MM.1S (cell line): ENCODE measurements around the gene FUCA1.
A peak's percentile ranks its signal among the peaks of the same experiment; 100 is the strongest.

Source experiments
- DNase-seq: peaks from one replicate; pipeline ENCODE4 v3.0.0-alpha.2; 2015
- H2AFZ ChIP-seq: fragments of 300-600 bp; sonication (generic); 2 replicates; pipeline ENCODE4 v1.6.0; 2016; ENCODE audit warnings: antibody characterized with exemption, low read length
- H3F3A ChIP-seq: fragments of 300-600 bp; sonication (generic); 2 replicates; pipeline ENCODE4 v1.6.1; 2016; ENCODE audit warnings: mild to moderate bottlenecking, antibody characterized with exemption, low read length, moderate library complexity, mixed read lengths; ENCODE audit not compliant: insufficient read depth
- H3K27ac ChIP-seq: fragments of 300-600 bp; sonication (generic); 2 replicates; pipeline ENCODE4 v1.5.1; 2016; ENCODE audit warnings: mild to moderate bottlenecking, low read length
- H3K27me3 ChIP-seq: fragments of 300-600 bp; sonication (generic); replicated peaks from 2 replicates; pipeline ENCODE4 v1.6.0; 2016; ENCODE audit warnings: low read length; ENCODE audit not compliant: insufficient read depth
- H3K36me3 ChIP-seq: fragments of 300-600 bp; sonication (generic); replicated peaks from 2 replicates; pipeline ENCODE4 v1.6.1; 2016; ENCODE audit warnings: mild to moderate bottlenecking, low read length, mixed read lengths; ENCODE audit not compliant: insufficient read depth
- H3K4me1 ChIP-seq: fragments of 300-600 bp; sonication (generic); 2 replicates; pipeline ENCODE4 v1.6.1; 2016; ENCODE audit warnings: low read length, mixed read lengths
- H3K4me2 ChIP-seq: fragments of 300-600 bp; sonication (generic); 2 replicates; pipeline ENCODE4 v1.6.0; 2016; ENCODE audit warnings: low read depth, low read length
- H3K4me3 ChIP-seq: fragments of 300-600 bp; sonication (generic); 2 replicates; pipeline ENCODE4 v1.5.1; 2016; ENCODE audit warnings: low read length, mixed read lengths
- H3K79me2 ChIP-seq: fragments of 300-600 bp; sonication (generic); 2 replicates; pipeline ENCODE4 v1.6.1; 2016; ENCODE audit warnings: mixed run types, low read length, mixed read lengths
- H3K9ac ChIP-seq: fragments of 300-600 bp; sonication (generic); 2 replicates; pipeline ENCODE4 v1.6.1; 2016; ENCODE audit warnings: low read length, mixed read lengths
- H3K9me2 ChIP-seq: fragments of 300-600 bp; sonication (generic); replicated peaks from 2 replicates; pipeline ENCODE4 v1.6.1; 2016; ENCODE audit warnings: mild to moderate bottlenecking, low read length, mixed read lengths; ENCODE audit not compliant: insufficient read depth
- H3K9me3 ChIP-seq: fragments of 300-600 bp; sonication (generic); replicated peaks from 2 replicates; pipeline ENCODE4 v1.6.1; 2016; ENCODE audit warnings: mild to moderate bottlenecking, low read length, mixed read lengths; ENCODE audit not compliant: insufficient read depth
- H4K20me1 ChIP-seq: fragments of 300-600 bp; sonication (generic); 2 replicates; pipeline ENCODE4 v1.6.1; 2016; ENCODE audit warnings: mild to moderate bottlenecking, low read length, moderate library complexity, mixed read lengths; ENCODE audit not compliant: insufficient read depth
- CTCF ChIP-seq: fragments of 300-600 bp; sonication (generic); IDR thresholded peaks from 2 replicates; pipeline ENCODE4 v1.5.1; 2016; ENCODE audit warnings: antibody characterized with exemption, low read length, mixed read lengths
- EZH2 ChIP-seq: fragments of 300-600 bp; sonication (generic); optimal IDR thresholded peaks from 2 replicates; pipeline ENCODE3; 2017; ENCODE audit warnings: low read depth, mild to moderate bottlenecking, antibody characterized with exemption, low read length, mixed read lengths
- EZH2phosphoT487 ChIP-seq: fragments of 300-600 bp; sonication (generic); IDR thresholded peaks from 2 replicates; pipeline ENCODE4 v1.6.1; 2018; ENCODE audit warnings: antibody characterized with exemption, low read length

The FUCA1 gene

GRCh38 chr1:23914921-23915320 lies 46.8 kb upstream of the FUCA1 start:
- Histone ChIP-seq H3K27me3 (no peaks in the 10 kb centered on the region), H3K4me3 (no peak overlapping the region), H3F3A (no peaks in the 10 kb centered on the region), H3K27ac (no peak overlapping the region), H4K20me1 (no peaks in the 10 kb centered on the region), H3K9me2 (no peaks in the 10 kb centered on the region), H3K4me2 (no peak overlapping the region), H3K79me2 (no peaks in the 10 kb centered on the region), H3K4me1 (peaks cover 18% of the 10 kb centered on the region), H3K9me3 (no peaks in the 10 kb centered on the region), H2AFZ (no peak overlapping the region), H3K9ac (no peak overlapping the region), H3K36me3 (no peaks in the 10 kb centered on the region)
- TF ChIP-seq CTCF (no peak), EZH2phosphoT487 (no peak), EZH2 (no peak)
- no peak for DNase-seq

- no peak for DNase-seq
- peaks cover 15% of the 10 kb centered on the region for H3K4me1 ChIP-seq
- no peaks in the 10 kb centered on the region for H3K79me2 ChIP-seq
- H3K4me3 ChIP-seq = no peak within 1 kb of the TSS
- H3F3A ChIP-seq = no peaks in the 10 kb centered on the region
- no peak for TF ChIP-seq EZH2
- no peak for TF ChIP-seq CTCF
- no peak for TF ChIP-seq EZH2phosphoT487
- H3K27ac ChIP-seq = no peak within 1 kb of the TSS
- no peaks in the 10 kb centered on the region for H3K36me3 ChIP-seq
- H4K20me1 ChIP-seq = no peaks in the 10 kb centered on the region
- H3K4me2 ChIP-seq = no peak within 1 kb of the TSS
- H2AFZ ChIP-seq = 0 out of 2 replicates have a peak within 1 kb of the TSS, but pooled peaks have one; percentile 35
- H3K9ac ChIP-seq = no peak within 1 kb of the TSS
- H3K27me3 ChIP-seq = no peaks in the 10 kb centered on the region
- H3K9me2 ChIP-seq = no peaks in the 10 kb centered on the region
- H3K9me3 ChIP-seq = no peaks in the 10 kb centered on the region
These were observed 45.3 kb upstream of the FUCA1 start, which contains the start of gene CNR2 for GRCh38 chr1:23913212-23913880. Gene CNR2 (minus strand): TSS chr1:23913362. CDS start chr1:23875617, 37,745 bp downstream.

GRCh38 chr1:23911921-23912320 lies 43.8 kb upstream of the FUCA1 start:
- no peak overlapping the region for H3K4me2 ChIP-seq

More at GRCh38 chr1:23911921-23912320, 43.8 kb upstream of the FUCA1 start:
- no peak overlapping the region for H3K27ac ChIP-seq
- H3K9ac ChIP-seq = no peak overlapping the region
- H3K4me3 ChIP-seq = no peak overlapping the region
- no peaks in the 10 kb centered on the region for H3K79me2 ChIP-seq
- H4K20me1 ChIP-seq = no peaks in the 10 kb centered on the region
- no peaks in the 10 kb centered on the region for H3F3A ChIP-seq
- DNase-seq = no peak
- no peak overlapping the region for H2AFZ ChIP-seq
- H3K4me1 ChIP-seq = peaks cover 15% of the 10 kb centered on the region
- no peak for TF ChIP-seq EZH2phosphoT487
- TF ChIP-seq CTCF = no peak
- no peak for TF ChIP-seq EZH2
- no peaks in the 10 kb centered on the region for H3K27me3 ChIP-seq
- no peaks in the 10 kb centered on the region for H3K9me2 ChIP-seq
- no peaks in the 10 kb centered on the region for H3K9me3 ChIP-seq
- H3K36me3 ChIP-seq = no peaks in the 10 kb centered on the region
